ENCODE data around the gene STX2.

DNA sequence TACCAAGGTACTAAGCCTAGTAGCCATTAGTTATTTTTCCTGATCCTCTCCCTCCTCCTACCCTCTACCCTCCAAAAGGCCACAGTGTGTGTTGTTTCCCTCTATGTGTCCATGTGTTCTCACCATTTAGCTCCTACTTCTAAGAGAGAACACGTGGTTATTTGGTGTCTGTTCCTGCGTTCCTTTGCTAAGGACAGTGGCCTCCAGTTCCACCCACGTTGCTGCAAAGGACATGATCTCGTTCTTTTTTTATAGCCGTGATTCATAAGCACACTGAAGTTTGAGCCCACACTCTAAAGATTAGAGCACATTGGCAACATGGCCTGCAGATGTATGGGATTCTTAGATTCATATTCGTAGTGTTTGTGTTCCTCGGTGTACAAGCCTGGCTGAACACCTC lies 8.1 kb upstream of the STX2 start:
- TF ChIP-seq, protein P1, sequence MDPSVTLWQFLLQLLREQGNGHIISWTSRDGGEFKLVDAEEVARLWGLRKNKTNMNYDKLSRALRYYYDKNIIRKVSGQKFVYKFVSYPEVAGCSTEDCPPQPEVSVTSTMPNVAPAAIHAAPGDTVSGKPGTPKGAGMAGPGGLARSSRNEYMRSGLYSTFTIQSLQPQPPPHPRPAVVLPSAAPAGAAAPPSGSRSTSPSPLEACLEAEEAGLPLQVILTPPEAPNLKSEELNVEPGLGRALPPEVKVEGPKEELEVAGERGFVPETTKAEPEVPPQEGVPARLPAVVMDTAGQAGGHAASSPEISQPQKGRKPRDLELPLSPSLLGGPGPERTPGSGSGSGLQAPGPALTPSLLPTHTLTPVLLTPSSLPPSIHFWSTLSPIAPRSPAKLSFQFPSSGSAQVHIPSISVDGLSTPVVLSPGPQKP (IDR thresholded peaks at IDR 0.05; ENCODE audit: low read depth, low read length): no peak
- TF ChIP-seq PHF8 (IDR thresholded peaks at IDR 0.05; ENCODE audit: borderline replicate concordance, low read depth) (no peak), FOSL2 (IDR thresholded peaks at IDR 0.05) (no peak), FOSL2 (CRISPR knock-in tag; IDR thresholded peaks at IDR 0.05) (no peak), CHD4 (IDR thresholded peaks at IDR 0.05; ENCODE audit: borderline replicate concordance) (no peak), RNF2 (IDR thresholded peaks at IDR 0.05; ENCODE audit: borderline replicate concordance, low read depth) (no peak)
- TF ChIP-seq, protein P2, sequence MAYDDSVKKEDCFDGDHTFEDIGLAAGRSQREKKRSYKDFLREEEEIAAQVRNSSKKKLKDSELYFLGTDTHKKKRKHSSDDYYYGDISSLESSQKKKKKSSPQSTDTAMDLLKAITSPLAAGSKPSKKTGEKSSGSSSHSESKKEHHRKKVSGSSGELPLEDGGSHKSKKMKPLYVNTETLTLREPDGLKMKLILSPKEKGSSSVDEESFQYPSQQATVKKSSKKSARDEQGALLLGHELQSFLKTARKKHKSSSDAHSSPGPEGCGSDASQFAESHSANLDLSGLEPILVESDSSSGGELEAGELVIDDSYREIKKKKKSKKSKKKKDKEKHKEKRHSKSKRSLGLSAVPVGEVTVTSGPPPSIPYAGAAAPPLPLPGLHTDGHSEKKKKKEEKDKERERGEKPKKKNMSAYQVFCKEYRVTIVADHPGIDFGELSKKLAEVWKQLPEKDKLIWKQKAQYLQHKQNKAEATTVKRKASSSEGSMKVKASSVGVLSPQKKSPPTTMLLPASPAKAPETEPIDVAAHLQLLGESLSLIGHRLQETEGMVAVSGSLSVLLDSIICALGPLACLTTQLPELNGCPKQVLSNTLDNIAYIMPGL (CRISPR knock-in tag; IDR thresholded peaks at IDR 0.05; ENCODE audit: borderline replicate concordance): no peak

All from A549 (cell line).